ENCODE measurements around the gene CTNNA3. TPM values are rescaled to one million over a fixed set of nuclear protein-coding genes. Genes with fewer than 3 reads are reported as not detected.

The CTNNA3 gene
- total and polyA plus RNA-seq, 4 donors: under 0.01 to 39.8 (median 0.09) TPM

GRCh38 chr10:65945061-65945460 lies 1750.9 kb downstream of the CTNNA3 start:
- peaks cover 0 to 19% (median 0%) of the 10 kb centered on the region in 5 donors for H3K4me1 ChIP-seq (ENCODE audit: control insufficient read depth in 5 of 5, insufficient read depth in 5 of 5, low read length in 5 of 5)
- ATAC-seq (ENCODE audit: insufficient read depth, low FRiP score): no peak
- H3K36me3 ChIP-seq (ENCODE audit: control insufficient read depth in 4 of 4, insufficient read depth in 4 of 4, low read length in 4 of 4): no peaks in the 10 kb centered on the region
- H3K27me3 ChIP-seq (ENCODE audit: control insufficient read depth in 3 of 3, insufficient read depth in 3 of 3, low read length in 2 of 3): no peaks in the 10 kb centered on the region
- peaks cover 0 to 3% (median 0%) of the 10 kb centered on the region in 4 donors for H3K9me3 ChIP-seq (ENCODE audit: control insufficient read depth in 4 of 4, insufficient read depth in 3 of 4, low read length in 3 of 4)
- no peak overlapping the region for H3K9ac ChIP-seq (ENCODE audit: insufficient read depth in 1 of 2, low read length in 2 of 2)
- DNase-seq: no peak
- WGBS, 2 donors: 84 to 88% methylated on average over 3 of the region's 3 CpGs
- TF ChIP-seq CTCF (IDR thresholded peaks at IDR 0.05; ENCODE audit: control extremely low read depth, extremely low read depth): no peak
- H3K27ac ChIP-seq (ENCODE audit: low read depth in 1 of 2, low read length in 1 of 2): no peak overlapping the region
- H3K4me3 ChIP-seq: no peak overlapping the region

- no peak overlapping the region for H3K4me3 ChIP-seq
- ATAC-seq (ENCODE audit: insufficient read depth, low FRiP score) (no peak), DNase-seq (no peak)
- H3K9me3 ChIP-seq (ENCODE audit: control insufficient read depth in 4 of 4, insufficient read depth in 3 of 4, low read length in 3 of 4): no peaks in the 10 kb centered on the region
- WGBS, 2 donors: 89 to 90% methylated on average over 2 of the region's 2 CpGs
- H3K36me3 ChIP-seq (ENCODE audit: control insufficient read depth in 4 of 4, insufficient read depth in 4 of 4, low read length in 4 of 4): no peaks in the 10 kb centered on the region
- no peak overlapping the region for H3K9ac ChIP-seq (ENCODE audit: insufficient read depth in 1 of 2, low read length in 2 of 2)
- TF ChIP-seq CTCF (IDR thresholded peaks at IDR 0.05; ENCODE audit: control extremely low read depth, extremely low read depth): no peak
- no peaks in the 10 kb centered on the region for H3K27me3 ChIP-seq (ENCODE audit: control insufficient read depth in 3 of 3, insufficient read depth in 3 of 3, low read length in 2 of 3)
- no peak overlapping the region for H3K27ac ChIP-seq (ENCODE audit: low read depth in 1 of 2, low read length in 1 of 2)
- peaks cover 0 to 23% (median 0%) of the 10 kb centered on the region in 5 donors for H3K4me1 ChIP-seq (ENCODE audit: control insufficient read depth in 5 of 5, insufficient read depth in 5 of 5, low read length in 5 of 5)
These were observed 1752.5 kb downstream of the CTNNA3 start for GRCh38 chr10:65943451-65943850.

GRCh38 chr10:65940816-65941662 lies 1755.0 kb downstream of the CTNNA3 start:
- Histone ChIP-seq H3K4me3 (no peak overlapping the region), H3K36me3 (ENCODE audit: control insufficient read depth in 4 of 4, insufficient read depth in 4 of 4, low read length in 4 of 4) (no peaks in the 10 kb centered on the region), H3K27ac (ENCODE audit: low read depth in 1 of 2, low read length in 1 of 2) (no peak overlapping the region), H3K4me1 (ENCODE audit: control insufficient read depth in 5 of 5, insufficient read depth in 5 of 5, low read length in 5 of 5) (peaks cover 0 to 23% (median 0%) of the 10 kb centered on the region in 5 donors), H3K9me3 (ENCODE audit: control insufficient read depth in 4 of 4, insufficient read depth in 3 of 4, low read length in 3 of 4) (no peaks in the 10 kb centered on the region), H3K9ac (ENCODE audit: insufficient read depth in 1 of 2, low read length in 2 of 2) (no peak overlapping the region), H3K27me3 (ENCODE audit: control insufficient read depth in 3 of 3, insufficient read depth in 3 of 3, low read length in 2 of 3) (no peaks in the 10 kb centered on the region)
- ATAC-seq (ENCODE audit: insufficient read depth, low FRiP score) (no peak), DNase-seq (peak; percentile 47 to 87 (median 84))
- 47 to 64% methylated on average over 3 of the region's 3 CpGs for WGBS, 2 donors
- TF ChIP-seq CTCF (IDR thresholded peaks at IDR 0.05; ENCODE audit: control extremely low read depth, extremely low read depth): no peak
